ENCODE results near the gene CADM1. TPM values are rescaled to one million over a fixed set of nuclear protein-coding genes. Genes with fewer than 3 reads are reported as not detected.

Gene CADM1
- total and polyA plus RNA-seq, 9 of the 15 experiments (the other 6 are each of a cell fraction or from before 2014, with no cell fraction given) = 0.42 TPM; not detected in 8

DNA sequence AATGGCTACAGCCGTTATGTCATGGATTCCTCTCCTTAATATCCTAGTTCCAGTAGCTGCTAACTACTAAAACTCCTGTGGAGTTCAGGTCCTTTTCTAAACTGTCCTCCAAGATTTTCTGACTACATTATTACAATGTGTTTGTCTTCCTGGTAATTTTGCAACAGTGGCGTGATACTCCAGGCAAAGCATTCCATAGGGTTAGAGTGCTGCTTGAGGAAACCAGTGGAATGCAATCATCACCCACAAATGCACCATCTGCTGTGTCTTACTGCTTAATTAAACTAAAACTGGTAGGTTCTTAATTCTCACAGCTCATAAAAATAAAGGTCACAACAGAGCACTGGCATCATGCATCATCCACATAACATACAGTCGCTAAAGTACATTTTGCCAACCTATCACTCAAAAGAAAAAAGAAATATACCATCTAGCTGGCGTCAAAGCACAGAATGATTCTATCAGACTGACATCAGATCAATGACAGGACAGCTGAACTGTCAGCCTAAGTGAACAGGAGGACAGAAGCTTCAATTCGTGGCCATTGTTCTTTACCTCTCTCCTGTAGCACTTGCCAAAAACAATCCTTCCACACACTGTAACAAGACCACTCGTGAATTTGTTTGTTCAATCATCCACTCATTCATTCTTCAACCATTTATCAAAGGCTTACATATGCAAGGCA is 182.5 kb downstream of the CADM1 start:
- FAIRE-seq (no peak), ATAC-seq (no peak), DNase-seq (ENCODE audit: extremely low read depth in 1 of 4, low spot score in 3 of 4) (no peak)
- no peaks in the 10 kb centered on the region for H3K36me3 ChIP-seq (ENCODE audit: control insufficient read depth, insufficient read depth, low read length)
- WGBS (ENCODE audit: insufficient coverage, low coverage, missing lambda C conversion rate) = under 1% methylated on average over 6 of the region's 6 CpGs
- H3K27me3 ChIP-seq (ENCODE audit: control insufficient read depth in 2 of 2, insufficient read depth in 2 of 2, low read length in 2 of 2) = no peaks in the 10 kb centered on the region
- H3K27ac ChIP-seq (ENCODE audit: extremely low read depth, low read depth, low read length) = no peak overlapping the region
- ChIA-PET POLR2A (interaction anchor here (0.6 kb wide), 1 partner anchor 11 kb away, joined by 3 read pairs; no protein-coding TSS in a partner anchor), CTCF (ENCODE audit: low intra/inter-chr PET ratio) (no interaction called here)
- in situ Hi-C loops (cut with MboI) = no loop called here
- no peak overlapping the region for H2AFZ ChIP-seq (ENCODE audit: low read depth, low read length)
- H3K4me2 ChIP-seq (ENCODE audit: insufficient read depth, low read length) = no peak overlapping the region
- H3K9ac ChIP-seq (ENCODE audit: insufficient read depth in 1 of 2, low read depth in 2 of 2, low read length in 2 of 2) = no peak overlapping the region
- TF ChIP-seq PHB (CRISPR knock-in tag; IDR thresholded peaks at IDR 0.05) = no peak
- no peak for TF ChIP-seq ATF7 (IDR thresholded peaks at IDR 0.05)
- no peak for TF ChIP-seq ETV6 (IDR thresholded peaks at IDR 0.05; ENCODE audit: borderline replicate concordance in 1 of 2, low read depth in 2 of 2, low read length in 1 of 2)
- TF ChIP-seq ETV6 (CRISPR knock-in tag; IDR thresholded peaks at IDR 0.05; ENCODE audit: borderline replicate concordance) = no peak
- intact Hi-C loops (cut with micrococcal nuclease) = loop anchor here (5.0 to 10.0 kb wide), 3 partner anchors 549 to 1373 kb away; no protein-coding TSS in a partner anchor
- no peaks in the 10 kb centered on the region for H3K79me2 ChIP-seq (ENCODE audit: control insufficient read depth, insufficient read depth, low read length)
- H3K9me3 ChIP-seq (replicated peaks; ENCODE audit: control insufficient read depth, insufficient read depth, low read depth, low read length) = no peaks in the 10 kb centered on the region
- H3K4me1 ChIP-seq (replicated peaks in 1 of 2; ENCODE audit: control insufficient read depth in 2 of 2, insufficient read depth in 2 of 2, low read length in 2 of 2) = no peaks in the 10 kb centered on the region
- BruUV-seq (replicated peaks) = no TSS peak
- no peak overlapping the region for H3K4me3 ChIP-seq
- H3K9me1 ChIP-seq (ENCODE audit: control insufficient read depth, insufficient read depth, low read length) = no peaks in the 10 kb centered on the region
- no peaks in the 10 kb centered on the region for H4K20me1 ChIP-seq (replicated peaks; ENCODE audit: control insufficient read depth, insufficient read depth, low read length)

Measured in K562 (cell line).